Body of pancreas (tissue), 4 donors: ENCODE data around the gene UGT1A6.

Experiments used
- CTCF ChIP-seq, 7 experiments: fragments of 450-650 bp in 4 of 7; fragments of 200-600 bp in 3 of 7; sonication (generic) in 3 of 7; IDR thresholded peaks; one replicate each; pipeline ENCODE4 v1.5.1; 2016 to 2019; ENCODE audit warnings: antibody characterized with exemption in 7 of 7
- POLR2A ChIP-seq, 3 donors: fragments of 450-650 bp; IDR thresholded peaks; one replicate each; pipeline ENCODE4 v1.6.1; 2016; ENCODE audit warnings: antibody characterized with exemption in 3 of 3, mild to moderate bottlenecking in 2 of 3

- no peak for TF ChIP-seq CTCF (IDR thresholded peaks at IDR 0.05)
- TF ChIP-seq POLR2A (IDR thresholded peaks at IDR 0.05): no peak
Observed at GRCh38 chr2:233663911-233664310, 28.8 kb upstream of the UGT1A6 start.
